GM18858 (cell line): ENCODE measurements around the gene ANXA10.
"Not testable (repeated sequence)": the region's sequence is repeated elsewhere in the genome, so short reads cannot be mapped to it uniquely, and the experiment has no call there.

Experiments used
- ATAC-seq: cut with Tn5 transposase; IDR thresholded peaks from one replicate; pipeline ENCODE4 v1.9.1; 2021; ENCODE audit not compliant: unreplicated experiment

The ANXA10 gene, protein sequence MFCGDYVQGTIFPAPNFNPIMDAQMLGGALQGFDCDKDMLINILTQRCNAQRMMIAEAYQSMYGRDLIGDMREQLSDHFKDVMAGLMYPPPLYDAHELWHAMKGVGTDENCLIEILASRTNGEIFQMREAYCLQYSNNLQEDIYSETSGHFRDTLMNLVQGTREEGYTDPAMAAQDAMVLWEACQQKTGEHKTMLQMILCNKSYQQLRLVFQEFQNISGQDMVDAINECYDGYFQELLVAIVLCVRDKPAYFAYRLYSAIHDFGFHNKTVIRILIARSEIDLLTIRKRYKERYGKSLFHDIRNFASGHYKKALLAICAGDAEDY

DNA sequence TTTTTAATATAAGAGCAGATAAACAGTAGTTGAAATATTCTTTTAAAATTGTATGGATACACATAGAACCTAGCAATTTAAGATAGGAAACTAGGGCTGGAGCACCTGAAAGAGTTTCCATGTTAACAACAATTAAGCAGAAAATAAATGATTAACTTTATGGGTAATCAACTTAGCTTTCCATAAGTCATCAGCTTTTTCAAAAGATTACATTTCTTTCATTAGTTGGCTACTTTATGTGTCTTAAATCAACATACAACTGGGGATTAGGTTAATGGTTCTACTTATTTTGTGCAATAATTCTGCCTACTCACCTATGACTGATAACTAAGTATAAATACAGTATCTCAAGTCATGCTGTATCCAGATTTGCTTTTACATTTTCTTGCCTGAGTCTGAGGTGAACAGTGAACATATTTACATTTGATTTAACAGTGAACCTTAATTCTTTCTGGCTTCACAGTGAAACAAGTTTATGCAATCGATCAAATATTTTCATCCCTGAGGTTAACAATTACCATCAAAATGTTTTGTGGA is at the start of gene ANXA10:
Gene ANXA10, plus strand, starts transcription at position 362 of the 537 bp plus-strand sequence. Its CDS starts 164 bp downstream, at position 526.
- ATAC-seq = no peak

DNA sequence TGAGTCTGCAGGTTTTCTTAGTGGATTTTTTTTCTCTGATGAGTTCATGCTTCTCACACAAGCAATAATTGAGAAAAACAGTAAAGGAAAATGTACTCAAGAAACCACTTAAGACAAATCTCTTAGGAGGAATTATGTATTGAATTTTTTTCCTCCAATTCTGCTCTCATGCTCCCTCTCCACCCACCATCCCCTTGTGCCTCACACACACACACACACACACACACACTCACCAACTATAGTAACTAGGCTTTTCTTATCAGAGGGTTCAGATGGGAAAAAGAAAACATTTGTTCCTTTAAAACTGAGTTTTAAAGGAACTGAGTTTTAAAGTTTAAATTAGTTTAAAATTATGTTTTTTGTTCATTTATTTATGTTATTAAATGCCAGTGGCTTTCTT is 47.0 kb upstream of the ANXA10 start:
- no peak for ATAC-seq

DNA sequence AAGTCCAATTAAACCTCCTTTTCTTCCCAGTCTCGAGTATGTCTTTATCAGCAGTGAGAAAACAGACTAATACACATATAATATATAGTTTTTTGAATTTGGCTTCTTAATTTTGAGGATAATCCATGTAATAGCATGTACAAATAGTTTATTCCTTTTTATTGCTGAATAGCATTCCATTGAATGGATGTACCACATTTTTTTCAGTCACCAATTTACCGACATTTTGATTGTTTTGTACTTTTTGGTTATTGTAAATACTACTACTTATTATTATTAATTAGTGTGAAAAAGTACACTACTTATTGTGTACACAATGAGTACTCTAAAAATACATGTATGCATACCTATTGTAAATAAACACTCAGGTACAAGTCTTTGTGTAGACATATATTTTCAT is 42.3 kb upstream of the ANXA10 start:
- no peak for ATAC-seq

DNA sequence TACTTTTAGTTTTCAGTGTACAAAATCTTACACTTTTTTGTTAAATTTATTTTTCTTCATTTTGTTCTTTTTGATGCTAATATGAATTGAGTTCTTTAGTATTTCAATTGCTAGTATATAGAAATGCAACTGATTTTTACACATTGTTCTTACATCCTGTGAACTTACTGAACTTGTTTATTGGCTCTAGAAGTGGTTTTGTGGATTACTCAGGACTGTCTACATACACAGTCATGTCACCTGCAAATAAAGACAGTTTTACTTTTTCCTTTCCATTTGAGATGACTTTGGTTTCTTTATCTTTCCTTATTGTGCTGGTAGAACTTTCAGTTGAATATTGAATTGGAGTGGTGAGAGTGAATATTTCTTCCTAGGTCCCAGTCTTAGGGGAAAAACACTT is 40.8 kb upstream of the ANXA10 start:
- ATAC-seq = no peak

DNA sequence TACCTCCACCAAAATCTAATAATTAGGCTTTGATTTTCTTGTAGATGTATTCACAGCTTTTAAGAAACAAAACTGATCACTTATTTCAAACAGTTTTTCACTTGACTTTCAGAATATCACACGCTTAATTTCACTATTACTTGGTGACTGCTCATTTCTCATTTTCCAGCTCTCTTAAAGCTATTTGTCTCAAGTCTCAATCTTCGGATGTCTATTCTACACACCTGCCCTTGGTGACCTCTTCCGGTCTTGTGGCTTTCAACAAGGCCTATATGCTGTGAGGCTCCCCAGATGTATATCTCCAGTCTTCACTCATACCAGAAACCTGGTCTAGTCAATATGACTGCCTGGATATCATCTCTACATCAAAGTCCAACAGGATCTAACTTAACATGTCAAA is 34.9 kb upstream of the ANXA10 start:
- peak; percentile 96 for ATAC-seq

DNA sequence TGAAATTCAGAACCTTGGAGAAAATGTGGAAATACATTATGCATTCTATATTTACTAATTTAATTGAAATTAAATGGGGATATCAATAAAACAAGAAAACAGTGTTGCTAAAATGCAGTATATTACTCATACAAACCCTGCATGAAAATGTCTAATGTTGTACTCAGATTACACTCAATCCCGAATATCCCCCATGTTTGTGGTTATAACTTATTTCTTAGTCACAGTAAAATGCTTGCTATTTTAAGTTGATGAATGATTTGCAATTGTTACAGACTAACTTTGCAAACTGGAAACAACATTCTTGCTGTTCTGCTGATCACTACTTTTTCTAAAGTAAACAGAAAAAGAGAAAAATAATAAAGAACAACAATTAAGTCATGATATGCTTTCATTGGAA is 33.1 kb upstream of the ANXA10 start:
- ATAC-seq = no peak

DNA sequence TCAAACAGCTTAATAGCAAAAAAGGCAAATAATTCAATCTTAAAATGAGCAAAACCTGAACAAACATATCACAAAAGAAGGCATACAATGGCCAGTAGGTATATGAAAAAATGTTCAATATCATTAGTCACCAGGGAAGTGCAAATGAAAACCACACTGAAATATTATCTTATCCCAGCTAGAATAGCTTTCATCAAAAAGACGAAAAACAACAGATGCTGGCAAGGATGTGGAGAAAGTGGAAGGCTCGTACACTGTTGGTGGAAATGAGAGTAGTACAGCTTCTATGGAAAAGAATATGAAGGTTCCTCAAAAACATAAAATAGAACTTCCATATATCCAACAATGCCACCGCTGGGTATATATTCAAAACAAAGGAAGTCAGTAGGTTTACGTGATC is 29.3 kb upstream of the ANXA10 start:
- no peak for ATAC-seq

DNA sequence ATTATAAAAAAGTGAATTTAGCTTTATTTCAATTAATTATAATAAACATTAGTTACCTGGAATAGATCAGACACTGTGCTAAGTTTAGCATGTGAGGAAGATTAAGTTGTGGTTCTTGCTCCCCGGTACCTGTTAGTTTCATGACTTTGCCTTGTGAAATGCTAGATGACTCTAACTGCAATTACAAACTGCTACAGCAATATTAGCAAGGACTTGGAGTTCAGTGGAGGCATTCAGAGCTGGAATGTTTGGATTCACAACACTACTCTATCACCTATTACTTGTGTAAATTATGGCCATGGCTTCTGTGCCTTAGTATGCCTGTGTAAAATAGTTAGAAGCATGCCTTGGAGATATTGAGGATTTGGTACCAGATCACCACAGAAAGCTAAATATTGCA is 21.4 kb upstream of the ANXA10 start:
- no peak for ATAC-seq

DNA sequence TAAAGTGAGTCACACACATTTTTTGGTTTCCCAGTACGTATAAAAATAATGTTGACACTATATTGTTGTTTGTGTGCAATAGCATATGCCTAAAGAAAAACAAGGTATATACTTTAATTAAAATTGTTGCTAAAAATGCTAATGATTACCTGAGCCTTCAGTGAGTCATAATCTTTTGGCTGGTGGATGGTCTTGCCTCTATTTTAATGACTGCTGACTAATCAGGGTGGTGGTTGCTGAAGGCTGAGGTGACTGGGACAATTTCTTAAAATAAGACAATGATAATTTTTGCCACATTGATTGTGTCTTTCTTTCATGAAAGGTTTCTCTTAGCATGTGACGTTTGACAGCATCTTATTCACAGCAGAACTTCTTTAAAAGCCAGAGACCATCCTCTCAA is 21.0 kb upstream of the ANXA10 start:
- ATAC-seq = no peak

DNA sequence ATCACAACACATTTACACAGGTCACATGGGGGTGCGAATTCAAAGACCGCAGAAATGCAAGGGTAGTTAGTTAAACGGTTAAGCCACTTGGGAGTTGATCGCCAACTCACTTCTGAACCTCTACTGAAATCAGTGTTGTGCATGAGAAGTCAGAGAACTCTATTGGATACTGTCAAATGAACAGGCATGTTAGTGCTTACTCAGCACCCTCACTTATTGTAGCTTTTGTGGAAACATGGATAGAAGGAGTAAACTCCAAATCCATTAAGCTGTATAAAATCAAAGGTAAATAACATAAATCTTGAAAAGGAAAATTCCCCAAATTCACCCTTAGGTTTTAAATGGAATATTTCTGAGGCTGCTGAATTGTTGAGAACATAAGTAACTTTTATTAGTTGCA is 17.5 kb upstream of the ANXA10 start:
- no peak for ATAC-seq

DNA sequence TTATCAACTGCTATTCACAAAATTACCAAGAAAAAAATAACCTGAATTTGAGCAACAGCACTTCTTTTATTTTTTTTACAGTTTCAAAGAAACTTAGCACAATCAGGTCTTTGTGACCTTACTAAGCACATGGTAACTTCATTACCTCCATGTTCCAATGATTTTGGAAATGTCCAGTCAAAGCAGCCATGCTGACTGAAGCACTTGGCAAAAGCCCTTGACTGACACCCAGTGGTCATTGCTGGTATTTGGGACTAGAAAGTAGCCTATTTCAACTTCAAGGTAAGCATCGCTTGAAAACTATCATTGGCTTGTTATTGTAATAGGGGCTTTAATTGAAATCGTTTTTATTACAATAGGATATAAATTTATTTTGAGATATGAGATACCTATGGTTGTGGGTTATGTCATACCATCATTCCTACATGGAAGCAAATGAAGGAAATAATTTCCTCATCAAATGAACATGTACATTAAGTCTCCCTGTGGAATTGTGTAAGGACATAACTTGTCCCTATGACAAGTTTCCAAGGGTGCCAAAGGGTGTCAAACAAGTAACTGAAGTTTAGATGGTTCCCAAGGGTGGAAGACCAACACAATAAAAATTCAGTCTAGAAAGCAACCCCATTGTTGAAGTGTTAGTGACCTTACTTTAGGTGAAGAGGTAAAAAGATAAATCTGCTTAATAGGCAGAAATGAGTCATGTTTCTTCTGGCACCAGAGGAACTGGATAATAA is 15.2 kb upstream of the ANXA10 start:
- peak; percentile 90 for ATAC-seq

DNA sequence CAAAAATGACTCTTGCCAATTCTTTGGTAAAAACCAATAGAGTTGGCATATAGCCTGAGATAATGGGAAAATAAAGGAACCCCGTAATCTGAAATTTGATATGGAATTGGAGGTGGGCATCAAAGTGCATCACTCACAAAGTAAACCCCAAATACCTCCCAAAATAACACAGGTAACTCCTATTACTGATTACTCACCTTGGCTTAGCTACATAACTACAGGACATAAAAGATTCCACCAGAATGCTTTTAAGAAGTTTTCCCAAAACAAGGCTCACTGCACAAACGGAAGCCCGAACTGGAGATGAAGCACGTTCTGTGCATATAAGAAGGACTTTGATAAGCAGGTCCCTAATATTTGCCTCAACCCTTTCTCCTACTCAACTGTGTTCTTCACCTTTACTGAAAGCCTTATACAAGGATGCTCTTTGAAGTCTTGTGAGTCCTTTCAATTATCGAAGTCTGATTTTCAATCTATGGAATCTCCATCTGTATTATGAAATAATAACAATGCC is 14.6 kb upstream of the ANXA10 start:
- no peak for ATAC-seq

DNA sequence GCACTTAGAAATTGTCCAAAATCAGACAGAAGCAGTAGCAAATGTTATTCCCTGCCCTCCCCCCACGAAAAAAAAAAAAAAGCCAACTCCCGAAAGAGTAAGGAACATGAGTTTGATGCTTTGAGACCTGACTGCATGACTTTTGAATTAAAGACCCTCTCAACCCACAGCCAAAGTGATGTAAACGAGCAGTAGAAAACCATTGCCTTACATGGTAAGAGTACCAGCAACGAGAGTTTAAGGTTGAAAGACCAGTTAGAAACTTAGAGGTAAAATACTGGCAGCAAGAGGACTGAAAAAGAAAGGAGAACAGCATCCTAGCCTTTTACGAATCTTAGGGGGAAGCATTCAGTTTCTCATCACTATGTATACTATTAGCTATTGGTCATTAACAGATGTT is 10.0 kb upstream of the ANXA10 start:
- ATAC-seq = no peak

DNA sequence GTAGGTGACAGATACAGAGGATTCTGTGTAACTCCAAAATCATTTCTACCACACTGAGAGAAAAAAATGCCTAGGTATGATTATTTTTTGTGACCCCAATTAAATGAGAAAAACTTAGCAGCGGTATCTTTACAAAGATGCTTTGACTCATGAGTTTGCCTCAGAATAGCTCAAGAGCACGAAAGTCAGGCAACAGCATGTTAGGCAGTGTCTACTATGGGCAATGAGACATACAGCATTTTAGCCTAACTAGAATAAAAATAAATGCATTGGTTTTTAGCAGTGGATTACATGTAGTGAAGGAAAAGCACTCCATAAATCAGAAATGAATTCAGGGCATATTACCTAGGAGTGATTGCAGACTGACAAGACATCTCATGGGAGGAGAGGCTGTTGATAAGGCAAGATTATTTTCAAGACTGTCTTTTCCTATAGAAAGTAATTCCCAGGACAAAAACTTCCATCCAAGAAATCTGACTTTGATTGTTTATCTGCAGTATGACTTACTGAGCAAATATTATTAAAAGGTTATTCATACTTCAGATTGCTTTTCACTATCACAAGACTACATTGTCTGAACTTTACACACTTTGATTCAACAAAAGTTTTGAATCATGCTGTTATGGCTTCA is 3.6 kb downstream of the ANXA10 start:
- no peak for ATAC-seq

DNA sequence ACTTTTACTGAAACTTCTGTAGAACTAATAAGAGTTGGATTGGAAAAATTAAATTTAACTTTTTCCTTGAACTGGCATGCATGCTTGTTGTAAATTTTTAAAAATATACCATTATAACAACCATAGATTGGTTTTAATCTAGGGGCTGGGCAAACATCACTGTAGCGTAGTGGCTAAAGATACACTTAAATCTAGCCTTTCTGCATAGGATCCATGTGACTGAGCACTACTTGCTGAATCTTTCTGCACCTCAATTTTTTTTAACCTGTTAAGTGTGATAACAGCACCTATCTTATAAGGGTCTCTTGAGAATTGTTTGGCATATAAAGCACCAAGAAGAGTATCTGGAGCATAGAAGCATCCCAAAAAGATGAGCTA is 4.1 kb downstream of the ANXA10 start:
- no peak for ATAC-seq

DNA sequence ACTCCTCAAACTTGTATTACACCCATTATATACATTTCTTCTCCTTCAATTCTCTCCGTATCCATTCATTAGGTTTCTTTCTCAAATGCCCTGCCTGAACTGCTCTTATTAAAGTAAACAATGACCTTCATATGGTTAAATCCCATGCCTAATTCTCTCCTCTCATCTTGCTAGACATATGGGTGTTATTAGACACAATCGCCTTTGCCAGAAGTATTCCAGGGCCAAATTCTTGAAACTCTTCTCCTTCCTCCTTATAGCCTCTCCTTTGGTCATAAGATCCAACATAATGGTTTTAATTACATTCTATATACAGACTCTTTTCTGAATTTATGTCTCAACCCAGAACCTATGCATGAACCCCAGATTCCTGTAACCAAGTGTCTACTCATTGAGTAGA is 4.8 kb downstream of the ANXA10 start:
- no peak for ATAC-seq

DNA sequence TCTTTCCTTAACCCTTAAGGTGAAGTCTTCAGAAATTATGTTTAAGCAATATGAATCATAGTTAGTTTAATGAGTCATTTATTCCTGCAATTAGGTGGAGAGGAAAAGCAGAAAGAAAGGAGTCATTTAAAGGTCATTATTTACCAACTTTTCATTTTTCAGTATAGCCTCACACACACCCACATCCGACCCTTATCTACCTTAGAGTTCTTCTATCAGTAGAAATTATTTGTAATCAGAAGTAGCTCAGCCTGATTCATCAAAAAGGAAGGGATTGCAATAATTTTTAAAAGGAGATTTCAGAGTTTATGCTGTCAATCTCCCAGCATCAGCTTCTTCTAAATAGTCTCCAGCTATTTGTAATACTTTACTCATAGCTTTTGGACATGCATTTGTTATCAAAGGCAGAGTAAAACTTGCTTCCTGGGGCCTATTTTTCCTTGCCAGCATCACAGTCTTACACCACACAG is 5.9 kb downstream of the ANXA10 start:
- no peak for ATAC-seq

DNA sequence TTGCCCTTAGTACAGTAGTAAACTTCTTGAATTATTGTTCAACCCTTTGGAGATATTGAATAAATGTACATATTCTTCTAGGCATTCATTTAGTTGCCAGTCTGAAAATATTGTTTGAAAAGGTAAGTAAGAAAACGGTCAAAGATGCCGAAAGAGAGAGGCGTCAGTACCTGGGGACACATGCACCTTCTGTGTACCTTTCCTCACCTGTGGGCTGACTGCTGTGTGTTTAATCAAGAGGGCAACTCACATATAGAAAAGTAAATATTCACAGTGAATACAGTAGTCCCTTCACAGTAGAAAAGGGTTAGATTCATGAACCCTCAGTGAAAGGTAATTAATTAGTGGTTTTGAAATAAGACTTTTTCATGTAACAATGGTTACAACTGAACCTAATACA is 6.9 kb downstream of the ANXA10 start:
- no peak for ATAC-seq

DNA sequence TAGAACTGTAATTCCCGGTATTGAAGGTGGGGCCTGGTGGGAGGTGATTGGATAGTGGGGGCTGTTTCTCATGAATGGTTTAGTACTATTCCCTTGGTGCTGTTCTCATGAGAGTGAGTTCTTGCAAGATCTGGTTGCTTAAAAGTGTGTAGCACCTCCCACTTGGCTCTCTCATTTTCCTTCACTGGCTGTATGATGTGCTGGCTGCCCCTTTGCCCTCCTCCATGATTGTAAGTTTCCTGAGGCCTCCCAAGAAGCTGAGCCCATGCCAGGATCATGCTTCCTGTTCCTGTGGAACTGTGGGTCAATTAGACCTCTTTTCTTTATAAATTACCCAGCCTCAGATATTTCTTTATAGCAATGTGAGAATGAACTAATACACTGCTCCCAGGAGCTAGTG is 8.7 kb downstream of the ANXA10 start:
- no peak for ATAC-seq

DNA sequence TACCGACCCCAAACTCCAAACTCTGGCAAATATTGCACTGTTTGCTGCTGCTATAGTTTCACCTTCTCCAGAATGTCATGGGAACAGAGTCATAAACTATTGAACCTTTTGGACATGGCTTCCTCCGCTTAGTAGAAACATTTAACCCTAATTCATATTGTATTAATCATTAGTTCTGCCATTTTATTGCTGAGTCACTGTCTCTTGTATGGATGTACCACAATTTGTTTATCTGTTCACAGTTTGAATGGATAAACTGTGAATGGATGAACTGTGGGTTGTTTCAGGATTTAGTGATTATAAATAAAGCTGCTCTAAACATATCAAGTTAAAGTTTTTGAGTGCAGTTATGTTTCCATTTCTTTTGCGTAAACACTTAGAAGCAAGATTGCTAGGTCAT is 10.1 kb downstream of the ANXA10 start:
- ATAC-seq = no peak

DNA sequence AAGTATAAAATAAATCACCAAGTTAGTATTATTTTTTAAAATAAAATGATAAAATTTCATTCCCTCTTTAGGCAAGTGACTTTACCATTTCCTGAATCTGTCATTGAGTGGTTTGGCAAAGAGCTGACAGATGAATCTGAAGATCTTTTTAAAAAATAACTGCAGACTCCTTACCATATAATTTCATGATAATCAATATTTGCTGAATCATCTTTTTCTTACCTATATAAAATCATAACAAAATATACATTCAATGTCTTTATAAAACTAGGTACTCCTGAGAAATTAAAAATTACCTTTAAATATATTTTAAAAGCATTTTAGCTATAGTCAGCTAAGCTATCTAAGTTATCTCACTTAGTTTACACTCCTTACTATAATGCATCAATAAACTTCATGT is 17.2 kb downstream of the ANXA10 start:
- no peak for ATAC-seq

DNA sequence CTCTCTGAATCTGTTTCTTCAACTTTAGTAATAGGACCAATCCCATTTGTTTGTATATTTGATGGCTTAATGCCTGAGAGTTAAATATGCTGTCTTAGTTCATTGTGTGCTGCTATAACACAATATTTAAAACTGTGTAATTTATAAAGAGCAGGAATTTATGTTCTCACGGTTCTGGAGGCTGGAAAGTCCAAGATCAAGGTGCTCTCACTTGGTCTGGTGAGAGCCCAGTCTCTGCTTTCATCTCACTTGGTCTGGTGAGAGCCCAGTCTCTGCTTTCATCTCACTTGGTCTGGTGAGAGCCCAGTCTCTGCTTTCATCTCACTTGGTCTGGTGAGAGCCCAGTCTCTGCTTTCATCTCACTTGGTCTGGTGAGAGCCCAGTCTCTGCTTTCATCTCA is 20.7 kb downstream of the ANXA10 start:
- not testable (repeated sequence) for ATAC-seq
